HTERT RPE-1 (cell line): ENCODE measurements around the gene DTX4.

Source experiments
- in situ Hi-C: fragments of 300-500 bp; cut with MboI; formaldehyde crosslinking; loops from 4 replicates; pipeline ENCODE4 v1.14.3; 2020; ENCODE audit warnings: low sequenced_read_pairs

The DTX4 gene

DNA sequence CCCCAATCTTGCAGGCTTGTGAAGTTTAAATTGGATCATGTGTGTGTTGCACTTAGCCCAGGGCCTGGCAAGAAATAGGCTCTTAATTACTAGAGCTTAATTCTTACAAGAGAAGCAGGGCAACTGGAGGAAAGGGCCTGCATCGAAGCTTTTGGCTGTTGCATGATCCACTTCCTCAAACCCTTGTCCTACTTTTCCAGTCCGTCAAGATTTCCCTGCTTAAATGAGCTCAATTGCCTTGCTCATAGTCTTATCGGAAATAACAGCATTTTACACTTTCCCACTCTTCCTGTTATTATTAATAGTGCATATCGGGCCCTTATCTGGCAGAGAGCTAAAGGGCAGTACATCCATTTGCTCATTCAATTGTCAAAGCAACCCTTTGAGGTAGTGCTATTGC is 18.1 kb downstream of the DTX4 start:
- in situ Hi-C loops: no loop called here

- in situ Hi-C loops: no loop called here
Observed at GRCh38 chr11:59191095-59191494, 19.2 kb downstream of the DTX4 start.

- in situ Hi-C loops: no loop called here
Observed at GRCh38 chr11:59191890-59192289, 20.0 kb downstream of the DTX4 start.

- in situ Hi-C loops: no loop called here
Observed at GRCh38 chr11:59192446-59193020, 20.6 kb downstream of the DTX4 start.

GRCh38 chr11:59193587-59194130 is 21.7 kb downstream of the DTX4 start:
- in situ Hi-C loops: no loop called here

- in situ Hi-C loops: no loop called here
Observed at GRCh38 chr11:59195586-59195985, 23.7 kb downstream of the DTX4 start.

DNA sequence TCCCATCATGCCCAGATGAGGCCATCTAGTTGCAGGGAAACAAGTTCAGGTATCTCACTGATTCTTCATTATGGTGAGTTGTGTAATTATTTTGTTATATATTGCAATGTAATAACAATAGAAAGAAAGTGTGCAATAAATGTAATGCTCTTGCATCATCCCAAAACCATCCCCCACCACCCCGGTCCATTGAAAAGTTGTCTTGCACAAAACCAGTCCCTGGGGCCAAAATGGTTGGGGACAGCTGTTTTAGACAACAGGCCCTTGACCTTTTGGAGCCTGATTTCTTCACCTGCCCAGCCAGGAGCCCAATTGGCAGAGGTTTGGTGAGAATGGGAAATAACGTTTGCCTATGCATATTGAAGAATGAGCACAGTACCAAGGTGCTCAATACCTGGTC is 24.8 kb downstream of the DTX4 start:
- in situ Hi-C loops: no loop called here

DNA sequence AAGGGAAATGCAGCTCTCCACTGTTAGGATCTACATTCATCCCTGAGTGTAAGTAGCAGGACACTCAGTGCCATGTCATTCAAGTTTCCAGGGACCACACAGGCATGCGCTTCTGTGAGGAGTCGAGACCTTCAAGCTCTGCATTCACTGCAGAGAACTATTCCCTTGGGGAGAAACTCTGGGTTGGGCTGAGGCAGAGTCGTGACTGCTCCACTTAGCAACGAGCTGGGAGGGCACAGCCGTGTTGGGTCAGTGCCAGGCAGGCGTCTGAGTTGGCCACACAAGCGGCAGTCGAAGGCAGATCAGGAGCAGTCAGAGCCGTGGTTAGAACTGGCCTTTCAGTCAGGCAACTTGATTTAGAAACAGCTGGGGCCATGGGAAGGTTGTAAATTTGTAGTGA is 26.1 kb downstream of the DTX4 start:
- in situ Hi-C loops: no loop called here

DNA sequence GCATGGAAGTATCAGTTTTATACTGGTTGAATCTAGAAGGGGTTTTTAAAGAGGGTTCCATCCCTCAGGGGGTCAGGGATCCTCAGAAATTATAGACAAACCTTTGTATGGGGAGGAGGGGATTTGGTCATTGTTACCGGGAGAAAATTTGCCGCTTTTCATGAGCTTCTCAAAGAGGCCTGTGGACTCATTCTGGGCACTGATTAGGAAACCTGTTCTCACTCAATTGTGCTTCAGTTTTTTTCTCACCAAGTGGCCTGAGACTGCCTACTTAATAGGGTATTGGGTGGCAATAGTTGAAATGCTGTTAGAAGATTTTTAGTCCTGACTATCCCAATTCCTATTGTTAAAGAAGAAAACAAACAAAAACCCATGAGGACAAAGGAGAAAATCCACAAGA is 26.8 kb downstream of the DTX4 start:
- in situ Hi-C loops: no loop called here

DNA sequence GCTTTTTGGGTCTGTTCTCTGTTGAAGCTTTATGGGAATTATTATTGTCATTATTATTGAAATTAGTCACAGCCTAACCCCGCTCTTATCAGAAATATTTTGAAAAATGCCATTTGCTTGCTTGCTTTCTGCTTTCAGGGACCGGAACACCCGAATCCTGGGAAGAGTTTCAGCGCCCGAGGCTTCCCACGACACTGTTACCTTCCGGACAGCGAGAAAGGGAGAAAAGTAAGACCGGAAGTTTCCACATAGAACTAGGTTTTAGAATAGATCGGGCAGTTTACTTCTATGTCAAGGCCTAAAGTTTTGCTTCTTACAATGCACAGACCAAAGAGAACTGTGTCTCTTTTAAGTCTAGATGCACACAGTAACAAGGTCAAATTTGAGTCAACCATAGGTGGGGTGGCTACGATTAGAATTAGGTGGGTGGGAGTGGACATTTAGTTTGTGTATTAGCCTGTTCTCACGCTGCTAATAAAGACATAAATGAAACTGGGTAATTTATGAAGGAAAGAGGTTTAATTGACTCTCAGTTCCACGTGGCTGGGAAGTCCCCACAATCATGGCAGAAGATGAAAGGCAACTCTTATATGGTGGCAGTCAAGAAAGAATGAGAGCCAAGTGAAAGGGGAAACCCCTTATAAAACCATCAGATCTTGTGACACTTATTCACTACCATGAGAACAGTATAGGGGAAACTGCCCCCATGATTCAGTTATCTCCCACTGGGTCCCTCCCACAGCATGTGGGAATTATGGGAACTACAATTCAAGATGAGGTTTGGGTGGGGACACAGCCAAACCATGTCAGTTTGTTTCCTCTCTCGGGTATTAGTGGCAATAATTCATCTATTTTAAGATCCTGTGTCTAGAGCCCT is 27.9 kb downstream of the DTX4 start:
- in situ Hi-C loops: no loop called here

DNA sequence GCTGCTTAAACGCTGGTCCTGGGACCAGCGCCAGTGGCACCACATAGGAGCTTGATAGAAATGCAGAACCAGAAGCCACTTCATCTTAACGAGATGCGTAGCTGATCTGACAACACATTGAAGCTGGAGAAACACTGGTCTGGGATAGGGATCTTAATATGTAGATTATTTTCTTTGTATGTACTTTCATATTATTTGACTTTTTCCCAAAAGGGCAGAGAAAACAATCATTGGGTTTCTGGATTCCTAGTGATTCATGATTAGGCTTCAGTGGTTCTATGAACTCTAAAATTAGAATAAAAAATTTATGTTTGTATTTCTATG is 28.5 kb downstream of the DTX4 start:
- in situ Hi-C loops: no loop called here

- in situ Hi-C loops: no loop called here
Observed at GRCh38 chr11:59201353-59201752, 29.4 kb downstream of the DTX4 start.

GRCh38 chr11:59204746-59205145 is 32.8 kb downstream of the DTX4 start:
- in situ Hi-C loops: no loop called here

DNA sequence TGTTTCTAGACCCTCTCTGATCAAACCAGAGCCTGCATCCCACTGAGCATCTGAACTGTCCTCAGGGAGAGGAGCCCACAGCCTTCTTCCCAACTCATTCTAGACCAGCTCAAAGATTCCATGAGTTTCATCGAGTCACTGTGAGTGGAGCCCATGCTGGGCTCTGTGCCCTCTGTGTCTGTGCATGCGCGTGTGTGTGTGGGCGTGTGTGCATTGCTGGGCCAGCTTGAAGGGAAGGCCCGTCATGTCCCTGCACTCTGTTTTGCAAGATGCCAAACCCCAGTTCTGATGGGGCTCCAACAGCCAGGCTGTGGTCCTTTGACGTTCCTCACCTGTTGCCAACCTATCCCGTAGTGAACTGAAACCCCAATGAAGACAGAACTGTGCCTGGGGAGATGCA is 33.7 kb downstream of the DTX4 start:
- in situ Hi-C loops: no loop called here

DNA sequence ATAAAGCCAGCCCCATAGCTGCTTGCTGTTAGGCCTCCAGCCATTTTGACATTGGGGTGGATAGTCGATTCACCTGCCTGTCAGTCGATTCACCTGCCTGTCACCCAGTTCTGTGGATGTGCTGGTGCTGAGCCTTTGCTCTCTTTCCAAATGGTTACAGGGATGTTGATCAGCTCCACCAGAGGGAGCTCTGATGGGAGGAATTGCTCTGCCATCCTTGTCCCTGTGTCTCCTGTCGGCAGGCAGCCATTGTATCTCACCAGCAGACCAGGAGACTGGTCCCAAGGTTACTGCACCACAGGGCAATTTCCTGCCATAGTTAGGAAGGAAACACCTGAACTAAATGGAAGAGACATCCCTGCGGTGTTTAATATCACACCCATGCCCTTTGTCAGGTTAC is 34.7 kb downstream of the DTX4 start:
- in situ Hi-C loops: no loop called here

DNA sequence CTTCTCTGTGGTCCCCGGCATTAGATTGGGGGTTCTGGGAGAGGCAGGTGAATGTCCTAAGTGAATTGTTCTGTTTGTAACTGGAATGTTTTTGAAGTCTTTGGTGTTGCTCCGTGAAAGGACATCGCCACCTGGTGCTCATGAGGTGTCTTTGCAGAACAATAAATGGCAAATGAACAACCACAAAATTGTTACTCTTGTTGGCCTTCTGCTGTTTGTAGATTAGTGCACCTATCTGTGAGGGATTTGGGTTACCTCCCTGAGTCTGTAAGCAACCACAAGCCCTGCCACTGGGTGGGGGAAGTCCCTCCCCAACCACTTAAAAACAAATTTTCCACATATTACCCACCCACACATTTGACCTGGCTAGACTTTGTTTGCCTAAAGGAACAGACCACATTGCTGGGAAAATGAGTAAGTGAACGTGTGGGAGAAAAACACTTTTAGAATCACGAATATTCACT is 36.1 kb downstream of the DTX4 start:
- in situ Hi-C loops: no loop called here

DNA sequence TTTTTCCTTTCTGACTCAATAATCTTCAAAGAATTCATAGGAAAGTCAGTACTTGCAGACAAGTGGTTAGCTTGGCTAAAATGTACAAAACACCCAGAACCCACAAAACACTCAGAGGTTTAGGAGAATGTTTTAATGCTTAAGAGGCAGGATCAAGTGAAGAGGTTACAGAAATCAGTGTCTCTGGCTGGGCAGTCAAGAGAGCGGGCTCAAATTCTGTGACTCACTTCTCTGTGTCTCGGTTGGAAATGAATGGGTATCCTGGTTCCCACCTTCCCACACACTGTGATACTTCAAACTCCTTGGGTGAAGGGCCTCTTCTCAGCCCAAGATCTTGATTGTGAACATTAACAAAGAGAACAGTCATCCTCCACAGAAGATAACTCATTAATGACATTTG is 37.0 kb downstream of the DTX4 start:
- in situ Hi-C loops: no loop called here

DNA sequence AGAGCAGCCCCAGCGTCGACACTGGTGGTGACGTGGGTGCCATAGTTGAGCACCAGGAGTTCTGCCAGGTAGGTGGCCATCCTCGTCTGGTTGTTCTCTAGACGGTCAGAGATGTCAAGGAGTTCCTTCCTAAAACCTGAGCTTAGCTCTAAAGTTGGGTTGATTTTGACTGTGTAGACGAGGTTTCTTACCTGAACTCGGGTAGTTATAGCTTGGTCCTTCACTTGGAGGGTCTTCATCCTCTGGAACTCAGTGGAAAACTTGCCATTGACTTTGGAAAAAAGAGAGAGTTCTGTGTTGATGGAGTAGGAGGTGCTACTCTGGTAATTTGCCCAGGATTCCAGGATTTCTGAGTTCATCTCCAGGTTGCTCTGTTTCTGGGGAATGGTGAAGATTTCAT is 40.3 kb downstream of the DTX4 start:
- in situ Hi-C loops: no loop called here

DNA sequence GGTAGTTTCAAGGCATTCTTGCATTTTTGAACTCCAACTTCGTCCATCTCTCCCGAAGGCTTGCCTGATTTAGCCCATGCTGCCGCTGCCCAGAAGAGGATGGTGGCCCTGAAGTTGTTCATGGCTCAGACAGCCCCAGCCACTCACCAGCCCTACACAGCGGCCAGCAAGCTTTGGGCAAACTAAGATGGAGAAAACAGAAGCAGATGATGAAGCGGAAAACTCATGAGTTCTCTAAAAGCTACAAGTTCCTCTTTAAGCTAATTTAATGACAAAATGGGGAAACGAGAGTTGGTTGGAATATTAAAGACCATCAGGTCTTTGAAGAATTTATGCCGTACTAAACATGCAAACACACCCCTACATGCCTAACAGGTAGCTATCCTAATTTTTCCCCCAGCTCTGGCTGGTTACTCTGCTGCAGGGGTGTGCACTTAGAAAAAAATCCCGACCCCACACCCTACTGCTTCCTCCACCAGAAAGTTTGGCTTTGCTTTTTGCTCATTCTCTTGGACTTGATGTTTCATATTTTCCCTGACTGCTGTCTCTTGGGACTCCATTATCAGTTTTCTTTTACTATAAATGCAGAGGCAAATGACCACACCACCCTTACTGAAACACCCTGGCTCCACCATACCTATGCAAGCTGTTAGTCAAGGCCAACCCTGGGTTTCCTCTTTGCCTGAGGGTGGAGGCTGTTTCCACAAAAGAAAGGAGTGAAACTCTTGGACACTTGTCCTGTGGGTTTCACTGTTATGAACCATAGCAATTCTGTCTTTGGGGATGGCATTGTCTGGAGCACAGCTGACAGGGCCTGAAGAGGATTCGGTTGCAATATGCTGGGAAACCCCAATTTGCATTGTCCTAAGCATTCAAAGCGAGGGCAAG is 41.1 kb downstream of the DTX4 start, which contains the start of gene MPEG1:
TSS of gene MPEG1 (minus strand) at position 184 of the 888 bp plus-strand sequence. CDS start at position 122, 62 bp downstream.
- in situ Hi-C loops: no loop called here

GRCh38 chr11:59214141-59214893 is 42.4 kb downstream of the DTX4 start:
- in situ Hi-C loops: no loop called here
